K562 (cell line): ENCODE measurements around the gene ACADSB. TPM values are rescaled to one million over a fixed set of nuclear protein-coding genes. Genes with fewer than 3 reads are reported as not detected.

Experiments used
- CREM ChIP-seq: IDR thresholded peaks from 2 replicates; pipeline ENCODE4 v1.6.1; 2014; ENCODE audit warnings: antibody characterized with exemption, low read depth
- DPF2 ChIP-seq: fragments of 450-650 bp; IDR thresholded peaks from 2 replicates; pipeline ENCODE4 v1.6.1; 2016
- GABPB1 ChIP-seq: sonication (generic); formaldehyde crosslinking; IDR thresholded peaks from 2 replicates; pipeline ENCODE4 v1.8.0; 2022; ENCODE audit warnings: mild to moderate bottlenecking, missing genetic modification reagents
- JUNB ChIP-seq: fragments of 450-650 bp; formaldehyde crosslinking; conservative IDR thresholded peaks from 2 replicates; pipeline ENCODE4 v1.4.0; 2020; ENCODE audit warnings: mild to moderate bottlenecking
- KHSRP ChIP-seq: fragments of 450-650 bp; IDR thresholded peaks from 2 replicates; pipeline ENCODE4 v1.6.1; 2017
- MBD2 ChIP-seq: sonication (generic); IDR thresholded peaks from 2 replicates; pipeline ENCODE4 v1.6.1; 2016; ENCODE audit warnings: low read depth, borderline replicate concordance
- NELFE ChIP-seq: IDR thresholded peaks from 2 replicates; pipeline ENCODE4 v1.6.1; 2011; ENCODE audit warnings: mild to moderate bottlenecking; ENCODE audit not compliant: insufficient read depth, insufficient read length
- NFIC ChIP-seq: fragments of 450-650 bp; IDR thresholded peaks from 2 replicates; pipeline ENCODE4 v1.6.1; 2017; ENCODE audit warnings: mild to moderate bottlenecking, inconsistent platforms
- NFIX ChIP-seq: fragments of 250-450 bp; sonication (Bioruptor Pico); IDR thresholded peaks from 2 replicates; pipeline ENCODE4 v1.4.0; 2020; ENCODE audit warnings: low read depth, mild to moderate bottlenecking, moderate library complexity
- SETDB1 ChIP-seq: IDR thresholded peaks from one replicate; pipeline ENCODE4 v1.6.1; 2012; ENCODE audit warnings: low read length, control low read depth, inconsistent platforms
- SMC3 ChIP-seq: conservative IDR thresholded peaks from 2 replicates; pipeline ENCODE4 v1.6.1; 2011; ENCODE audit warnings: low read depth, low read length, improper control_type of control experiment; ENCODE audit not compliant: insufficient read depth
- SUPT5H ChIP-seq: fragments of 450-650 bp; IDR thresholded peaks from 2 replicates; pipeline ENCODE4 v1.6.1; 2016
- ZFP1 ChIP-seq: fragments of 450-650 bp; formaldehyde crosslinking; IDR thresholded peaks from 2 replicates; pipeline ENCODE4 v1.4.0; 2020; ENCODE audit warnings: mild to moderate bottlenecking, mixed read lengths
- ZFP30 ChIP-seq: fragments of 250-450 bp; sonication (Bioruptor Pico); IDR thresholded peaks from 2 replicates; pipeline ENCODE4 v1.8.0; 2022; ENCODE audit warnings: moderate library complexity, mild to moderate bottlenecking, inconsistent platforms, borderline replicate concordance
- ZNF695 ChIP-seq: fragments of 450-650 bp; formaldehyde crosslinking; IDR thresholded peaks from 2 replicates; pipeline ENCODE4 v1.4.0; 2020; ENCODE audit warnings: mild to moderate bottlenecking, moderate library complexity
- polyA plus RNA-seq, 8 experiments: library from polyadenylated mRNA; depleted of rRNA in 4 of 8; stranded (reverse) in 5 of 8; unstranded in 3 of 8; fragments of >200 nt; fragmentation: Nextera tagmentation in 2 of 8; fragmentation: Illumina TruSeq in 1 of 8; extraction: Ambion mirVana in 2 of 8; extraction: Trizol in 1 of 8; gene quantifications; 2 replicates each; pipeline versions ENCODE4 v1.2.1 to v1.2.3, GENCODE V29; 2011 to 2014; ENCODE audit warnings: inconsistent platforms in 1 of 8, missing spikeins in 1 of 8
- total RNA-seq, 7 experiments: library from RNA; depleted of rRNA in 6 of 7; stranded (reverse); fragments of >200 nt in 6 of 7; fragmentation: Illumina TruSeq in 2 of 7; extraction: Trizol in 2 of 7; gene quantifications; 2 replicates each; pipeline versions ENCODE4 v1.2.1 to v1.2.3, GENCODE V29; 2011 to 2021; ENCODE audit warnings: low replicate concordance in 1 of 7
- TF ChIP-seq, protein P1 (sequence below): sonication (generic); formaldehyde crosslinking; IDR thresholded peaks from 2 replicates; pipeline ENCODE4 v1.8.0; 2022; ENCODE audit warnings: missing genetic modification reagents, mild to moderate bottlenecking, borderline replicate concordance
- TF ChIP-seq, protein P2 (sequence below): sonication (generic); formaldehyde crosslinking; IDR thresholded peaks from 2 replicates; pipeline ENCODE4 v1.8.0; 2023; ENCODE audit warnings: mild to moderate bottlenecking, missing genetic modification reagents
- TF ChIP-seq, protein P3 (sequence below): fragments of 450-650 bp; IDR thresholded peaks from 2 replicates; pipeline ENCODE4 v1.6.1; 2016
- TF ChIP-seq, protein P4 (sequence below), 3 experiments: fragments of 200-800 bp in 1 of 3; sonication (Bioruptor generic) in 1 of 3; sonication (generic) in 1 of 3; formaldehyde crosslinking in 1 of 3; IDR thresholded peaks; 2 replicates each; pipeline versions ENCODE4 v1.6.1 to v1.8.0; 2016 to 2022; ENCODE audit warnings: mild to moderate bottlenecking in 2 of 3, missing compliant biosample characterization in 2 of 3, missing genetic modification characterization in 2 of 3, missing genetic modification reagents in 1 of 3
- TF ChIP-seq, protein P5 (sequence below): fragments of 450-650 bp; IDR thresholded peaks from 2 replicates; pipeline ENCODE4 v1.6.1; 2016; ENCODE audit warnings: borderline replicate concordance

Gene ACADSB
- total and polyA plus RNA-seq, 9 of the 15 experiments (the other 6 are each of a cell fraction or from before 2014, with no cell fraction given), result 2.9 to 9.1 (median 5.8) TPM

DNA sequence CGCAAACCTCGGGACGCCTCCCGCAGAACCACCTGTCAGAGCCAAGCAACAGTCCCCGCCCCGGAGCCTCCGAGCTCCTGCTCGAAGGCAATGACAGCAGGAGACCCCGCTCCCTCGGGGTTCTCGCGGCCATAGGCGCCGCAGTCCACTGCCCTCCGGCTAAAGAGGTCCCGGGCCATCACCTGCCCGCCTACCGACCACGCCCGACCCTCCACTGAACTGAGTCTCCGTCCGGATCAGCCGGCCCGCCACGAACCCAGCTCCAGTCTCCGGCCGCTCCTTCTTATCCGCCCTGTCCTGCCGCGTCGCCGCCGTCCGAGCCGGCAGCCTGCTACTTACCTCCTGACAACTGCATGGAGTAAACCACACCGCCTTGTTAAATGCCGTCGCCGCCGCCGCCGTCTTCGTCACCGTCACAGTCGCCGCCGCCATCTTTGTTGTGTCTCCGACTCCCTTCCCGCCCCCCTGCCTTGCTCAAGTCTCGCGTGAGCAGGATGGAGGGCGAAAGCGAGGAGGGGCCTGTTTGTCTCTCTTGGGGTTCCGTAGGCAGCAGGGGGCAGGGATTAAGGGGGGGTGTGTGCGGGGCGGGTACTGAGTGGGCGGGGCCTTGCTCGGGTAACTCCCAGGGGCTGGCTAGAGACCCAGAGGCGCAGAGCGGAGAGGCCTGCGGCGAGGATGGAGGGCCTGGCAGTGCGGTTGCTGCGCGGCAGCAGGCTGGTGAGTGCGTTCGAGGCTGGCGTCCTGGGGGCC lies at the start of gene ACADSB, which contains the start of gene IKZF5 (continued):
- TF ChIP-seq MBD2, result 0 out of 2 replicates have a peak, but pooled peaks have one; percentile 45
- TF ChIP-seq JUNB (CRISPR knock-in tag), result no peak
- no peak for TF ChIP-seq NELFE
- TF ChIP-seq, protein P1, sequence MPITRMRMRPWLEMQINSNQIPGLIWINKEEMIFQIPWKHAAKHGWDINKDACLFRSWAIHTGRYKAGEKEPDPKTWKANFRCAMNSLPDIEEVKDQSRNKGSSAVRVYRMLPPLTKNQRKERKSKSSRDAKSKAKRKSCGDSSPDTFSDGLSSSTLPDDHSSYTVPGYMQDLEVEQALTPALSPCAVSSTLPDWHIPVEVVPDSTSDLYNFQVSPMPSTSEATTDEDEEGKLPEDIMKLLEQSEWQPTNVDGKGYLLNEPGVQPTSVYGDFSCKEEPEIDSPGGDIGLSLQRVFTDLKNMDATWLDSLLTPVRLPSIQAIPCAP, result no peak
- peak; percentile 61 for TF ChIP-seq GABPB1 (CRISPR knock-in tag)
- TF ChIP-seq NFIX, result no peak
- TF ChIP-seq DPF2, result peak; percentile 20; the same call in 1 of the 2 replicates
- TF ChIP-seq KHSRP, result no peak
- TF ChIP-seq, protein P2, sequence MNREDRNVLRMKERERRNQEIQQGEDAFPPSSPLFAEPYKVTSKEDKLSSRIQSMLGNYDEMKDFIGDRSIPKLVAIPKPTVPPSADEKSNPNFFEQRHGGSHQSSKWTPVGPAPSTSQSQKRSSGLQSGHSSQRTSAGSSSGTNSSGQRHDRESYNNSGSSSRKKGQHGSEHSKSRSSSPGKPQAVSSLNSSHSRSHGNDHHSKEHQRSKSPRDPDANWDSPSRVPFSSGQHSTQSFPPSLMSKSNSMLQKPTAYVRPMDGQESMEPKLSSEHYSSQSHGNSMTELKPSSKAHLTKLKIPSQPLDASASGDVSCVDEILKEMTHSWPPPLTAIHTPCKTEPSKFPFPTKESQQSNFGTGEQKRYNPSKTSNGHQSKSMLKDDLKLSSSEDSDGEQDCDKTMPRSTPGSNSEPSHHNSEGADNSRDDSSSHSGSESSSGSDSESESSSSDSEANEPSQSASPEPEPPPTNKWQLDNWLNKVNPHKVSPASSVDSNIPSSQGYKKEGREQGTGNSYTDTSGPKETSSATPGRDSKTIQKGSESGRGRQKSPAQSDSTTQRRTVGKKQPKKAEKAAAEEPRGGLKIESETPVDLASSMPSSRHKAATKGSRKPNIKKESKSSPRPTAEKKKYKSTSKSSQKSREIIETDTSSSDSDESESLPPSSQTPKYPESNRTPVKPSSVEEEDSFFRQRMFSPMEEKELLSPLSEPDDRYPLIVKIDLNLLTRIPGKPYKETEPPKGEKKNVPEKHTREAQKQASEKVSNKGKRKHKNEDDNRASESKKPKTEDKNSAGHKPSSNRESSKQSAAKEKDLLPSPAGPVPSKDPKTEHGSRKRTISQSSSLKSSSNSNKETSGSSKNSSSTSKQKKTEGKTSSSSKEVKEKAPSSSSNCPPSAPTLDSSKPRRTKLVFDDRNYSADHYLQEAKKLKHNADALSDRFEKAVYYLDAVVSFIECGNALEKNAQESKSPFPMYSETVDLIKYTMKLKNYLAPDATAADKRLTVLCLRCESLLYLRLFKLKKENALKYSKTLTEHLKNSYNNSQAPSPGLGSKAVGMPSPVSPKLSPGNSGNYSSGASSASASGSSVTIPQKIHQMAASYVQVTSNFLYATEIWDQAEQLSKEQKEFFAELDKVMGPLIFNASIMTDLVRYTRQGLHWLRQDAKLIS (CRISPR knock-in tag), result no peak
- no peak for TF ChIP-seq SMC3
- no peak for TF ChIP-seq ZFP30
- TF ChIP-seq ZFP1 (CRISPR knock-in tag), result no peak
- peak; percentile 83 for TF ChIP-seq SUPT5H
- 0 out of 2 replicates have a peak, but pooled peaks have one; percentile 11 for TF ChIP-seq NFIC
- no peak for TF ChIP-seq SETDB1
- peak; percentile 94 for TF ChIP-seq CREM
- TF ChIP-seq, protein P3, sequence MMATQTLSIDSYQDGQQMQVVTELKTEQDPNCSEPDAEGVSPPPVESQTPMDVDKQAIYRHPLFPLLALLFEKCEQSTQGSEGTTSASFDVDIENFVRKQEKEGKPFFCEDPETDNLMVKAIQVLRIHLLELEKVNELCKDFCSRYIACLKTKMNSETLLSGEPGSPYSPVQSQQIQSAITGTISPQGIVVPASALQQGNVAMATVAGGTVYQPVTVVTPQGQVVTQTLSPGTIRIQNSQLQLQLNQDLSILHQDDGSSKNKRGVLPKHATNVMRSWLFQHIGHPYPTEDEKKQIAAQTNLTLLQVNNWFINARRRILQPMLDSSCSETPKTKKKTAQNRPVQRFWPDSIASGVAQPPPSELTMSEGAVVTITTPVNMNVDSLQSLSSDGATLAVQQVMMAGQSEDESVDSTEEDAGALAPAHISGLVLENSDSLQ, result no peak
- TF ChIP-seq, protein P4, sequence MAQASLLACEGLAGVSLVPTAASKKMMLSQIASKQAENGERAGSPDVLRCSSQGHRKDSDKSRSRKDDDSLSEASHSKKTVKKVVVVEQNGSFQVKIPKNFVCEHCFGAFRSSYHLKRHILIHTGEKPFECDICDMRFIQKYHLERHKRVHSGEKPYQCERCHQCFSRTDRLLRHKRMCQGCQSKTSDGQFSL (CRISPR knock-in tag; IDR thresholded peaks at IDR 0.05), result peak; percentile 76
- TF ChIP-seq, protein P4 (tag; IDR thresholded peaks at IDR 0.05), result peak in 1 of 2 experiments; percentile 50; a peak in 1 of 4 replicates
- TF ChIP-seq, protein P5, sequence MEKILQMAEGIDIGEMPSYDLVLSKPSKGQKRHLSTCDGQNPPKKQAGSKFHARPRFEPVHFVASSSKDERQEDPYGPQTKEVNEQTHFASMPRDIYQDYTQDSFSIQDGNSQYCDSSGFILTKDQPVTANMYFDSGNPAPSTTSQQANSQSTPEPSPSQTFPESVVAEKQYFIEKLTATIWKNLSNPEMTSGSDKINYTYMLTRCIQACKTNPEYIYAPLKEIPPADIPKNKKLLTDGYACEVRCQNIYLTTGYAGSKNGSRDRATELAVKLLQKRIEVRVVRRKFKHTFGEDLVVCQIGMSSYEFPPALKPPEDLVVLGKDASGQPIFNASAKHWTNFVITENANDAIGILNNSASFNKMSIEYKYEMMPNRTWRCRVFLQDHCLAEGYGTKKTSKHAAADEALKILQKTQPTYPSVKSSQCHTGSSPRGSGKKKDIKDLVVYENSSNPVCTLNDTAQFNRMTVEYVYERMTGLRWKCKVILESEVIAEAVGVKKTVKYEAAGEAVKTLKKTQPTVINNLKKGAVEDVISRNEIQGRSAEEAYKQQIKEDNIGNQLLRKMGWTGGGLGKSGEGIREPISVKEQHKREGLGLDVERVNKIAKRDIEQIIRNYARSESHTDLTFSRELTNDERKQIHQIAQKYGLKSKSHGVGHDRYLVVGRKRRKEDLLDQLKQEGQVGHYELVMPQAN, result peak; percentile 79
- no peak for TF ChIP-seq ZNF695 (CRISPR knock-in tag)
